NOMO-1 treated with dmso at 0.1 percent for 144 hours (cell line): ENCODE data around the gene ACVR1.
"Not testable (repeated sequence)": the region's sequence is repeated elsewhere in the genome, so short reads cannot be mapped to it uniquely, and the experiment has no call there.

Experiments used
- DNase-seq: peaks from one replicate; lab custom pipeline; 2025; ENCODE audit not compliant: unreplicated experiment; lab: John Stamatoyannopoulos, UW

Gene ACVR1

GRCh38 chr2:157761520-157761919 is 114.6 kb downstream of the ACVR1 start:
- no peak for DNase-seq

- DNase-seq = no peak
Measured at GRCh38 chr2:157760949-157761348, 115.2 kb downstream of the ACVR1 start.

GRCh38 chr2:157759855-157760254 is 116.3 kb downstream of the ACVR1 start:
- DNase-seq = no peak

- no peak for DNase-seq
Measured at GRCh38 chr2:157758586-157758985, 117.5 kb downstream of the ACVR1 start.

GRCh38 chr2:157757500-157757899 is 118.6 kb downstream of the ACVR1 start:
- no peak for DNase-seq

GRCh38 chr2:157756447-157756846 is 119.7 kb downstream of the ACVR1 start:
- not testable (repeated sequence) for DNase-seq

GRCh38 chr2:157751462-157752058 is 124.6 kb downstream of the ACVR1 start:
- DNase-seq = no peak

- no peak for DNase-seq
Measured at GRCh38 chr2:157749684-157750083, 126.4 kb downstream of the ACVR1 start.

- no peak for DNase-seq
Measured at GRCh38 chr2:157748371-157749142, 127.6 kb downstream of the ACVR1 start.

GRCh38 chr2:157747695-157748370 is 128.3 kb downstream of the ACVR1 start:
- no peak for DNase-seq

- DNase-seq = no peak
Measured at GRCh38 chr2:157747280-157747679, 128.8 kb downstream of the ACVR1 start.

- DNase-seq = no peak
Measured at GRCh38 chr2:157746234-157746950, 129.7 kb downstream of the ACVR1 start.

- DNase-seq = no peak
Measured at GRCh38 chr2:157744571-157745076, 131.5 kb downstream of the ACVR1 start.

- no peak for DNase-seq
Measured at GRCh38 chr2:157743051-157743450, 133.1 kb downstream of the ACVR1 start.

- DNase-seq = no peak
Measured at GRCh38 chr2:157741819-157742484, 134.2 kb downstream of the ACVR1 start.

GRCh38 chr2:157737656-157738055 is 138.5 kb downstream of the ACVR1 start:
- no peak for DNase-seq

- no peak for DNase-seq
Measured at GRCh38 chr2:157735532-157735931, 140.6 kb downstream of the ACVR1 start.

- no peak for DNase-seq
Measured at GRCh38 chr2:157733263-157733662, 142.9 kb downstream of the ACVR1 start.

GRCh38 chr2:157732596-157732995 is 143.5 kb downstream of the ACVR1 start:
- no peak for DNase-seq

GRCh38 chr2:157727693-157728092 is 148.4 kb downstream of the ACVR1 start:
- no peak for DNase-seq

GRCh38 chr2:157726946-157727345 is 149.2 kb downstream of the ACVR1 start:
- no peak for DNase-seq
